WTC11 (cell line): ENCODE results near the gene VPS35L. TPM values are rescaled to one million over a fixed set of nuclear protein-coding genes. Genes with fewer than 3 reads are reported as not detected.

Source experiments
- ATAC-seq: fragments of 200-7000 bp; cut with Tn5 transposase; 2 replicates; pipeline ENCODE4 v1.10.0; 2021; ENCODE audit warnings: mild to moderate bottlenecking, moderate library complexity
- CTCF ChIA-PET: fragments of 300-600 bp; sonication (Branson Sonifier 250); formaldehyde crosslinking; loops from one replicate; lab custom pipeline; 2021; ENCODE audit warnings: antibody characterized with exemption; lab: Charles Lee
- POLR2A ChIA-PET: fragments of 350-600 bp; sonication (Branson Sonifier 250); formaldehyde crosslinking; loops from one replicate; lab custom pipeline; 2021; ENCODE audit warnings: antibody characterized with exemption; lab: Charles Lee
- DNase-seq: peaks from one replicate; pipeline ENCODE4 v3.0.0; 2021; ENCODE audit warnings: low spot score
- H3K27ac Mint-ChIP-seq: 2 replicates; pipeline ENCODE4 v1.8.0; 2021; ENCODE audit warnings: mixed read lengths
- H3K27me3 Mint-ChIP-seq: 2 replicates; pipeline ENCODE4 v1.8.0; 2021; ENCODE audit warnings: low read depth, mild to moderate bottlenecking, moderate library complexity, mixed read lengths
- H3K36me3 Mint-ChIP-seq: 2 replicates; pipeline ENCODE4 v1.8.0; 2021; ENCODE audit warnings: mixed read lengths
- H3K4me1 Mint-ChIP-seq: 2 replicates; pipeline ENCODE4 v1.8.0; 2022; ENCODE audit warnings: mixed read lengths
- H3K4me3 Mint-ChIP-seq: 2 replicates; pipeline ENCODE4 v1.8.0; 2021; ENCODE audit warnings: mild to moderate bottlenecking, moderate library complexity, mixed read lengths
- H3K9me3 Mint-ChIP-seq: 2 replicates; pipeline ENCODE4 v1.8.0; 2021; ENCODE audit warnings: mixed read lengths
- ARID4B ChIP-seq: sonication (generic); formaldehyde crosslinking; IDR thresholded peaks from 2 replicates; pipeline ENCODE4 v1.8.0; 2023; ENCODE audit warnings: missing genetic modification reagents, mild to moderate bottlenecking, borderline replicate concordance
- CBFB ChIP-seq: sonication (generic); formaldehyde crosslinking; IDR thresholded peaks from 2 replicates; pipeline ENCODE4 v1.8.1; 2022; ENCODE audit warnings: mild to moderate bottlenecking, low read depth, missing genetic modification reagents
- CREB1 ChIP-seq: sonication (generic); formaldehyde crosslinking; IDR thresholded peaks from 2 replicates; pipeline ENCODE4 v1.8.0; 2023; ENCODE audit warnings: mild to moderate bottlenecking, missing genetic modification reagents
- ELF4 ChIP-seq: sonication (generic); formaldehyde crosslinking; IDR thresholded peaks from 2 replicates; pipeline ENCODE4 v1.8.1; 2022; ENCODE audit warnings: low read depth, mild to moderate bottlenecking, moderate library complexity, missing genetic modification reagents
- EMX1 ChIP-seq: fragments of 250-450 bp; sonication (Bioruptor Pico); IDR thresholded peaks from 2 replicates; pipeline ENCODE4 v1.8.0; 2021; ENCODE audit warnings: mild to moderate bottlenecking
- ERG ChIP-seq: fragments of 250-450 bp; sonication (Bioruptor Pico); IDR thresholded peaks from 2 replicates; pipeline ENCODE4 v1.8.0; 2021; ENCODE audit warnings: mild to moderate bottlenecking
- FOXK1 ChIP-seq: sonication (generic); formaldehyde crosslinking; IDR thresholded peaks from 2 replicates; pipeline ENCODE4 v1.8.0; 2022; ENCODE audit warnings: mild to moderate bottlenecking, moderate library complexity, missing genetic modification reagents
- GABPB1 ChIP-seq: sonication (generic); formaldehyde crosslinking; IDR thresholded peaks from 2 replicates; pipeline ENCODE4 v1.8.1; 2023; ENCODE audit warnings: mild to moderate bottlenecking, missing genetic modification reagents
- IRF1 ChIP-seq: sonication (generic); formaldehyde crosslinking; IDR thresholded peaks from 2 replicates; pipeline ENCODE4 v1.8.0; 2023; ENCODE audit warnings: missing genetic modification reagents
- MXD4 ChIP-seq: fragments of 250-450 bp; sonication (Bioruptor Pico); IDR thresholded peaks from 2 replicates; pipeline ENCODE4 v1.8.0; 2021; ENCODE audit warnings: mild to moderate bottlenecking, moderate library complexity, borderline replicate concordance
- MYBL2 ChIP-seq: sonication (generic); formaldehyde crosslinking; IDR thresholded peaks from 2 replicates; pipeline ENCODE4 v1.8.1; 2023; ENCODE audit warnings: mild to moderate bottlenecking, moderate library complexity, missing genetic modification reagents
- NFATC4 ChIP-seq: fragments of 250-450 bp; sonication (Bioruptor Pico); IDR thresholded peaks from 2 replicates; pipeline ENCODE4 v1.9.0; 2021; ENCODE audit warnings: mild to moderate bottlenecking
- NFYB ChIP-seq: sonication (generic); formaldehyde crosslinking; conservative IDR thresholded peaks from 2 replicates; pipeline ENCODE4 v1.8.0; 2022; ENCODE audit warnings: low read depth, missing genetic modification reagents
- PRDM15 ChIP-seq: sonication (generic); formaldehyde crosslinking; IDR thresholded peaks from 2 replicates; pipeline ENCODE4 v1.8.0; 2022; ENCODE audit warnings: missing genetic modification reagents
- SMAD3 ChIP-seq: sonication (generic); formaldehyde crosslinking; IDR thresholded peaks from 2 replicates; pipeline ENCODE4 v1.8.0; 2022; ENCODE audit warnings: missing genetic modification reagents, mild to moderate bottlenecking, borderline replicate concordance
- ZNF317 ChIP-seq: sonication (generic); formaldehyde crosslinking; IDR thresholded peaks from 2 replicates; pipeline ENCODE4 v1.8.1; 2023; ENCODE audit warnings: low read depth, mild to moderate bottlenecking, moderate library complexity, missing genetic modification reagents, borderline replicate concordance
- total RNA-seq: library from RNA; stranded (reverse); gene quantifications from 3 replicates; pipeline ENCODE4 v1.2.3, GENCODE V29; 2021
- TF ChIP-seq, protein P1 (sequence below): sonication (generic); formaldehyde crosslinking; IDR thresholded peaks from 2 replicates; pipeline ENCODE4 v1.8.1; 2022; ENCODE audit warnings: low read depth, mild to moderate bottlenecking, moderate library complexity, missing genetic modification reagents, borderline replicate concordance
- TF ChIP-seq, protein P2 (sequence below): sonication (generic); formaldehyde crosslinking; IDR thresholded peaks from 2 replicates; pipeline ENCODE4 v1.8.1; 2023; ENCODE audit warnings: mild to moderate bottlenecking, missing genetic modification reagents

The VPS35L gene
- total RNA-seq, 1 experiment from 2014 or later, result 59.7 TPM

DNA sequence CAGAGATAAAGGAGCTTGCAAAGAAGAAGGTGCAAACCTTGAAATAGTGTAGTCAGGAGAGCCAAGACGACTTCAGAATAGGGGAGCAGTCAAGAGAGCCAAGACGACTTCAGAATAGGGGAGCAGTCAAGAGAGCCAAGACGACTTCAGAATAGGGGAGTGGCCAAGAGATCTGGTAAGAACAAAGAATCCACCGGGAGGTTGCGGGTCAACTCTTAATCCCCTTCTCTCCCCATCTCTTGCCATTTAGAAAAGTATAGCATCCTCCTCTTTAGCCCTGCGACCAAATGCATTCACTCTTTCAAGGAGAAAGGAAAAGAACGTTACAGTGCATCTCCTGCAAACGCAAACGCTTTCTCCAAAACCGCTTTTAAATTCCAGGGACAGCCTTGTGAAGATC is 161.8 kb downstream of the VPS35L start:
- Mint-ChIP-seq H3K27ac (peak overlapping the region; percentile 92), H3K36me3 (peaks cover 32% of the 10 kb centered on the region), H3K4me3 (peak overlapping the region; percentile 97), H3K9me3 (no peaks in the 10 kb centered on the region), H3K27me3 (no peaks in the 10 kb centered on the region)
- ChIA-PET POLR2A (interaction anchor here (1.1 to 2.7 kb wide), 5 partner anchors 140 to 165 kb away, joined by 3 to 7 read pairs (median 3); no protein-coding TSS in a partner anchor), CTCF (interaction anchor here (0.9 to 1.7 kb wide), 3 partner anchors 116 to 669 kb away, joined by 3 to 4 read pairs (median 3); partner anchors contain the start of gene VPS35L)
- no peak for DNase-seq
- TF ChIP-seq ELF4 (no peak), MYBL2 (CRISPR knock-in tag) (no peak), ARID4B (CRISPR knock-in tag) (no peak), EMX1 (CRISPR knock-in tag) (no peak), IRF1 (no peak), GABPB1 (CRISPR knock-in tag) (no peak), CBFB (no peak), ERG (CRISPR knock-in tag) (no peak), CREB1 (CRISPR knock-in tag) (no peak), MXD4 (CRISPR knock-in tag) (no peak), ZNF317 (CRISPR knock-in tag) (no peak), FOXK1 (CRISPR knock-in tag) (no peak), SMAD3 (CRISPR knock-in tag) (no peak), NFYB (CRISPR knock-in tag) (no peak)
- TF ChIP-seq, all 79 proteins: peak for 0
- H3K4me1 Mint-ChIP-seq, result peaks cover 33% of the 10 kb centered on the region
- peak; percentile 28 for ATAC-seq

DNA sequence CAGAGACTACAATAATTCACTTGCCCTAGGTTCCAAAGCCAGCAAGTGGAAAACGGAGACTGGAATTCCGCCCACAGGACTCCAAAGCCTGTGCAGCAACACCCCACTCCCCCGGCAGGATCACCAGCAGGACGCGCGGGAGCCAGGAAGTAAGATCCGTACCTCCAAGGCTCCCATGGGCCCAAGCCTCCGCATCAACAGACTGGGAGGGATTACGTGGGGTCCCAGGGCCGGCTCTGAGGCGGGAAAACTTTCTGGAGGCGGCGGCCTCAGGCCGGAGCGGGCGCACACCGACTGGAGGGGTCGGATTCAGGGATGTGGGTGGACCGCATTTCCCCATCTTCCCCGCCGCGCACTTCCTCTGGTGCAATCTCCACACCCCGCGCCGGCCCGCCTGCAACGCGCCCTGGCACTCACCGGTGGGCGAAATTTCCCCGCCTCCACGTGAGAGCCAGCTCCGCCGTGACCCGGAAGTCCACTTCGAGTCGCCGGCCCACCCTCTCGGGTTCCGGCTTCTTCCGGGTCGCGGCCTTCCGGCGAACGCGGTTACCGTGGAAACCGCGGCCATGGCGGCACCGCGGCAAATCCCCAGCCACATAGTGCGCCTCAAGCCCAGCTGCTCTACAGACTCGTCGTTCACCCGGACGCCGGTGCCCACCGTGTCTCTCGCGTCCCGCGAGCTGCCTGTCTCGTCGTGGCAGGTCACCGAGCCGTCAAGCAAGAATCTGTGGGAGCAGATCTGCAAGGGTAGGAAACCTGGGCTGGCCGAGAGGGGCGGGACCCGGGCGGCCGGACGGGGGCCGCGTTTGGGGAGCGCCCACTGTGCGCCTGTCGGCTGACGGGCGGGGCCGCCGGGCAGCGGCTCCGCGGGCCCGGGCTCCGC is 162.5 kb downstream of the VPS35L start, which contains the start of the genes IQCK and KNOP1:
TSS of gene IQCK (plus strand) at position 531 of the 883 bp plus-strand sequence. CDS start at position 567, 36 bp downstream.
TSS of gene KNOP1 (minus strand) at position 487 of the 883 bp plus-strand sequence. CDS start 3,192 bp downstream, outside the sequence.
- no peaks in the 10 kb centered on the region for H3K27me3 Mint-ChIP-seq
- no peaks in the 10 kb centered on the region for H3K9me3 Mint-ChIP-seq
- POLR2A ChIA-PET, result interaction anchor here (0.6 to 2.7 kb wide), 8 partner anchors 19 to 1880 kb away, joined by 3 to 7 read pairs (median 3); partner anchors contain the start of gene VPS35L
- H3K4me1 Mint-ChIP-seq, result peaks cover 31% of the 10 kb centered on the region
- peaks cover 28% of the 10 kb centered on the region for H3K36me3 Mint-ChIP-seq
- DNase-seq (peak; percentile 85), ATAC-seq (peak; percentile 83)
- peak within 1 kb of the TSS; percentile 97 for H3K4me3 Mint-ChIP-seq
- CTCF ChIA-PET, result interaction anchor here (0.6 to 1.7 kb wide), 10 partner anchors 34 to 668 kb away, joined by 3 to 10 read pairs (median 4); partner anchors contain the start of gene VPS35L
- H3K27ac Mint-ChIP-seq, result peak within 1 kb of the TSS; percentile 93
- TF ChIP-seq NFATC4 (CRISPR knock-in tag) (no peak), FOXK1 (CRISPR knock-in tag) (peak; percentile 74), MYBL2 (CRISPR knock-in tag) (no peak), PRDM15 (CRISPR knock-in tag) (no peak; the same call in 1 of the 2 replicates), ERG (CRISPR knock-in tag) (no peak)
- TF ChIP-seq, protein P1, sequence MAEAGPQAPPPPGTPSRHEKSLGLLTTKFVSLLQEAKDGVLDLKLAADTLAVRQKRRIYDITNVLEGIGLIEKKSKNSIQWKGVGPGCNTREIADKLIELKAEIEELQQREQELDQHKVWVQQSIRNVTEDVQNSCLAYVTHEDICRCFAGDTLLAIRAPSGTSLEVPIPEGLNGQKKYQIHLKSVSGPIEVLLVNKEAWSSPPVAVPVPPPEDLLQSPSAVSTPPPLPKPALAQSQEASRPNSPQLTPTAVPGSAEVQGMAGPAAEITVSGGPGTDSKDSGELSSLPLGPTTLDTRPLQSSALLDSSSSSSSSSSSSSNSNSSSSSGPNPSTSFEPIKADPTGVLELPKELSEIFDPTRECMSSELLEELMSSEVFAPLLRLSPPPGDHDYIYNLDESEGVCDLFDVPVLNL (CRISPR knock-in tag), result peak; percentile 24; the same call in 1 of the 2 replicates
- TF ChIP-seq, protein P2, sequence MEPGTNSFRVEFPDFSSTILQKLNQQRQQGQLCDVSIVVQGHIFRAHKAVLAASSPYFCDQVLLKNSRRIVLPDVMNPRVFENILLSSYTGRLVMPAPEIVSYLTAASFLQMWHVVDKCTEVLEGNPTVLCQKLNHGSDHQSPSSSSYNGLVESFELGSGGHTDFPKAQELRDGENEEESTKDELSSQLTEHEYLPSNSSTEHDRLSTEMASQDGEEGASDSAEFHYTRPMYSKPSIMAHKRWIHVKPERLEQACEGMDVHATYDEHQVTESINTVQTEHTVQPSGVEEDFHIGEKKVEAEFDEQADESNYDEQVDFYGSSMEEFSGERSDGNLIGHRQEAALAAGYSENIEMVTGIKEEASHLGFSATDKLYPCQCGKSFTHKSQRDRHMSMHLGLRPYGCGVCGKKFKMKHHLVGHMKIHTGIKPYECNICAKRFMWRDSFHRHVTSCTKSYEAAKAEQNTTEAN (CRISPR knock-in tag), result no peak; the same call in 1 of the 2 replicates
